HepG2 (cell line): ENCODE data around the gene CIB2. TPM values are rescaled to one million over a fixed set of nuclear protein-coding genes. Genes with fewer than 3 reads are reported as not detected.

Source experiments
- CERS6 ChIP-seq: sonication (generic); formaldehyde crosslinking; IDR thresholded peaks from 2 replicates; pipeline ENCODE4 v1.5.0; 2020; ENCODE audit warnings: missing genetic modification reagents
- DPF2 ChIP-seq: sonication (generic); formaldehyde crosslinking; IDR thresholded peaks from 2 replicates; pipeline ENCODE4 v1.4.0; 2020; ENCODE audit warnings: mild to moderate bottlenecking, low read depth, missing genetic modification reagents, borderline replicate concordance
- FOXM1 ChIP-seq: sonication (generic); formaldehyde crosslinking; IDR thresholded peaks from 2 replicates; pipeline ENCODE4 v1.5.0; 2020; ENCODE audit warnings: missing genetic modification reagents
- FOXP4 ChIP-seq: sonication (generic); formaldehyde crosslinking; IDR thresholded peaks from 2 replicates; pipeline ENCODE4 v1.4.0; 2020; ENCODE audit warnings: missing genetic modification reagents
- GFI1 ChIP-seq: sonication (generic); formaldehyde crosslinking; IDR thresholded peaks from 2 replicates; pipeline ENCODE4 v1.5.0; 2020; ENCODE audit warnings: missing genetic modification reagents, mild to moderate bottlenecking, borderline replicate concordance
- GLMP ChIP-seq: sonication (generic); formaldehyde crosslinking; IDR thresholded peaks from 2 replicates; pipeline ENCODE4 v1.9.0; 2021; ENCODE audit warnings: missing genetic modification reagents, mild to moderate bottlenecking, borderline replicate concordance
- HNF4G ChIP-seq, 2 experiments: sonication (generic) in 1 of 2; formaldehyde crosslinking in 1 of 2; IDR thresholded peaks; 2 replicates each; pipeline versions ENCODE4 v1.4.0 to v1.6.1; 2011 to 2020; ENCODE audit warnings: borderline replicate concordance in 2 of 2, low read depth in 2 of 2, mild to moderate bottlenecking in 2 of 2, low read length in 1 of 2, missing genetic modification reagents in 1 of 2, moderate library complexity in 1 of 2
- MAFG ChIP-seq: sonication (generic); formaldehyde crosslinking; IDR thresholded peaks from 2 replicates; pipeline ENCODE4 v1.5.1; 2020; ENCODE audit warnings: mild to moderate bottlenecking, missing genetic modification reagents
- SAP130 ChIP-seq: IDR thresholded peaks from 2 replicates; pipeline ENCODE4 v1.6.1; 2016; ENCODE audit warnings: low read depth
- SP5 ChIP-seq: IDR thresholded peaks from 2 replicates; pipeline ENCODE4 v1.6.1; 2016; ENCODE audit warnings: low read depth, borderline replicate concordance
- ZFP36L1 ChIP-seq: sonication (generic); formaldehyde crosslinking; IDR thresholded peaks from 2 replicates; pipeline ENCODE4 v1.8.0; 2022; ENCODE audit warnings: mild to moderate bottlenecking, missing genetic modification reagents, moderate library complexity
- ZHX1 ChIP-seq: sonication (generic); formaldehyde crosslinking; IDR thresholded peaks from 2 replicates; pipeline ENCODE4 v1.8.1; 2022; ENCODE audit warnings: low read depth, mild to moderate bottlenecking, missing genetic modification reagents
- ZKSCAN1 ChIP-seq: fragments of 150-350 bp; IDR thresholded peaks from 2 replicates; pipeline ENCODE4 v1.6.1; 2014; ENCODE audit warnings: low read length
- ZNF205 ChIP-seq: IDR thresholded peaks from 2 replicates; pipeline ENCODE4 v1.6.1; 2018; ENCODE audit warnings: missing biosample characterization, missing genetic modification reagents
- ZNF256 ChIP-seq: sonication (generic); formaldehyde crosslinking; conservative IDR thresholded peaks from 2 replicates; pipeline ENCODE4 v1.4.0; 2020; ENCODE audit warnings: missing genetic modification reagents
- ZNF280B ChIP-seq: sonication (generic); formaldehyde crosslinking; IDR thresholded peaks from 2 replicates; pipeline ENCODE4 v1.5.0; 2020; ENCODE audit warnings: missing genetic modification reagents, mild to moderate bottlenecking, borderline replicate concordance
- ZNF543 ChIP-seq: sonication (generic); formaldehyde crosslinking; IDR thresholded peaks from 2 replicates; pipeline ENCODE4 v1.4.0; 2020; ENCODE audit warnings: mild to moderate bottlenecking, missing genetic modification reagents
- ZNF557 ChIP-seq: sonication (generic); formaldehyde crosslinking; IDR thresholded peaks from 2 replicates; pipeline ENCODE4 v1.4.0; 2020; ENCODE audit warnings: missing genetic modification reagents
- ZNF614 ChIP-seq: IDR thresholded peaks from 2 replicates; pipeline ENCODE4 v1.6.1; 2018; ENCODE audit warnings: missing biosample characterization, missing genetic modification reagents, inconsistent platforms, borderline replicate concordance
- ZNF724P ChIP-seq: sonication (generic); formaldehyde crosslinking; IDR thresholded peaks from 2 replicates; pipeline ENCODE4 v1.8.0; 2022; ENCODE audit warnings: missing genetic modification reagents, borderline replicate concordance
- polyA plus RNA-seq, 8 experiments: library from polyadenylated mRNA; depleted of rRNA in 3 of 8; stranded (reverse) in 7 of 8; unstranded in 1 of 8; fragments of >200 nt; fragmentation: Illumina TruSeq in 4 of 8; extraction: Trizol in 4 of 8; gene quantifications; 2 replicates each; pipeline versions ENCODE4 v1.2.1 to v1.2.3, GENCODE V29; 2011 to 2016; ENCODE audit warnings: low read depth in 4 of 8, missing spikeins in 1 of 8, mixed read lengths in 1 of 8; ENCODE audit not compliant: insufficient read depth in 1 of 8
- total RNA-seq, 5 experiments: library from RNA; depleted of rRNA; stranded (reverse); fragments of >200 nt; fragmentation: Illumina TruSeq; extraction: Trizol; gene quantifications; 2 replicates each; pipeline ENCODE4 v1.2.3, GENCODE V29; 2016; ENCODE audit warnings: low read depth in 1 of 5

CIB2 gene
- total and polyA plus RNA-seq, 2 of the 13 experiments (the other 11 are each of a cell fraction or from before 2014, with no cell fraction given) = 1.4 to 1.5 TPM

- TF ChIP-seq SAP130 (peak; percentile 98), ZNF557 (CRISPR knock-in tag) (peak; percentile 72; the same call in 1 of the 2 replicates), ZNF205 (CRISPR knock-in tag) (peak; percentile 92; the same call in 1 of the 2 replicates), SP5 (CRISPR knock-in tag) (peak; percentile 76), FOXM1 (CRISPR knock-in tag) (no peak), GLMP (CRISPR knock-in tag) (no peak), ZFP36L1 (CRISPR knock-in tag) (peak; percentile 96; the same call in 1 of the 2 replicates), ZNF614 (CRISPR knock-in tag) (peak; percentile 98), DPF2 (CRISPR knock-in tag) (peak; percentile 89), FOXP4 (peak; percentile 95), CERS6 (CRISPR knock-in tag) (no peak), ZNF256 (CRISPR knock-in tag) (no peak), ZNF280B (CRISPR knock-in tag) (no peak), HNF4G (IDR thresholded peaks at IDR 0.05; ENCODE audit: borderline replicate concordance, low read depth, low read length) (peak; percentile 40; the same call in 1 of the 2 replicates), HNF4G (CRISPR knock-in tag; IDR thresholded peaks at IDR 0.05; ENCODE audit: borderline replicate concordance, low read depth) (peak; percentile 44; the same call in 1 of the 2 replicates), MAFG (CRISPR knock-in tag) (no peak), ZHX1 (CRISPR knock-in tag) (no peak), ZNF543 (CRISPR knock-in tag) (peak; percentile 93; the same call in 1 of the 2 replicates), ZNF724P (CRISPR knock-in tag) (no peak), GFI1 (peak; percentile 94), ZKSCAN1 (no peak)
These were observed 65.9 kb downstream of the CIB2 start (continued) for GRCh38 chr15:78065284-78065872.
